Prostate gland (tissue), 2 donors: Measurements from ENCODE around the gene DLG2.

Experiments
- CTCF ChIP-seq, 4 experiments: fragments of 200-600 bp in 2 of 4; fragments of 450-650 bp in 2 of 4; sonication (generic) in 2 of 4; IDR thresholded peaks; 1 replicate in 3 of 4; 2 replicates in 1 of 4; pipeline ENCODE4 v1.5.1; 2016 to 2019; ENCODE audit warnings: antibody characterized with exemption in 4 of 4, mild to moderate bottlenecking in 2 of 4, moderate library complexity in 2 of 4
- POLR2AphosphoS5 ChIP-seq: sonication (generic); formaldehyde crosslinking; IDR thresholded peaks from one replicate; pipeline ENCODE4 v1.6.1; 2017; ENCODE audit warnings: antibody characterized with exemption

GRCh38 chr11:83583757-83584366 lies 2043.3 kb downstream of the DLG2 start:
- TF ChIP-seq CTCF (IDR thresholded peaks at IDR 0.05), result no peak
- no peak for TF ChIP-seq POLR2AphosphoS5
